GM21526 (cell line): ENCODE results near the gene MUC7.
A peak's percentile ranks its signal among the peaks of the same experiment; 100 is the strongest.
"Not testable (repeated sequence)": the region's sequence is repeated elsewhere in the genome, so short reads cannot be mapped to it uniquely, and the experiment has no call there.

Experiments used
- ATAC-seq: cut with Tn5 transposase; IDR thresholded peaks from one replicate; pipeline ENCODE4 v1.9.1; 2021; ENCODE audit warnings: moderate library complexity; ENCODE audit not compliant: unreplicated experiment, low FRiP score

Gene MUC7

DNA sequence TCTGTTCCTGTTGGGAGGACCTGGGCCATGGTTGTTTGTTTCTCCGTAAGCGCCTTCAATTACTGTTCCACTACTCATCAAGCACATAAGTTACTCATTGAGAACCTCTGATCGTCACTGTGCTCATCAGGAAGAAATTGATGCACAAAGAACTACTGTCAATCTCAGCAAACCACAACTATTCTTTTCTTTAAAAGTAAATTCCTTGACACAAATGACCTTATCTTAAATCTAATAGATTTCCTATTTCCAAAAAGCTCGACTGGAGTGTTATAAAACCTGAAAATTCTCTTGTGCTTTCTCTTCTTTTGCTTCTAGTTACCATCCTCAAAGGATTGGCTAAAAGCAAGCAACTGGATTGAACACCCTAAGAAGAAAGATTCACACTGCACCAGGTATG, at the start of gene MUC7:
Gene MUC7, plus strand, starts transcription at position 301 of the 400 bp plus-strand sequence. CDS start 1,825 bp downstream, outside the sequence.
- ATAC-seq = no peak

DNA sequence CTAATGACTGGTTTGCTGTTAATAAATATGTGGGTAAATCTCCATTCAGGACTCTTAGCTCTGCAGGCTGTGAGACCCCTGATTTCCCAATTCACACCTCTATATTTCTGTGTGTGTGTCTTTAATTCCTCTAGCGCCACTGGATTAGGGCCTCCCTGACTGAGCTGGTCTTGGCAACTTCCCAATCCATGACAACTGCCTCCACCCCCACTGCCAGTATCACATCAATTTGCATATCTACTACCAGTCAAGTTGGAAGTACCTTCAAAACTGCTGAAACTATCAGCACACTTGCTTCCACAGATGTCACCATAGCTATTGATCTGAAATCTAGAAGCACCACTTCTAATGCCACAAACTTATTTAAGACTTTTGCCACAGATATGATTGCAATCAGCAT, 46.7 kb upstream of the MUC7 start:
- ATAC-seq = no peak

DNA sequence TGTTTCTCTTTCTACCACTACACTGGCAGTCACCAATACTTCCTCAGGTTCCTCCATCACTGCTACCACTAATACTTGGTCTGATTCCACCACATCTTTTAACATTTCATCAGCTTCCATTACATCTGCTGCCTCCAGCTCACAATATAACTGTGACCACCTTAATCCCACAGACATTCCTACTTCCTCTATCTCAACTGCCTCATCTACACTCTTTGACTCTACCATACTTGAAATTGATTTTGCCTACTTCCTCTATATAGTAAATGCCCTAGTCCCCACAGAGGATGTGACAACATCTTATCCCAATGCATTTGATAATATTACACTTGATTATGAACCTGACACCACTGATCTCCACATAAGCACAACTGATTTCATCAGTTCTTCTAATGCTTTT, 45.2 kb upstream of the MUC7 start:
- no peak for ATAC-seq

DNA sequence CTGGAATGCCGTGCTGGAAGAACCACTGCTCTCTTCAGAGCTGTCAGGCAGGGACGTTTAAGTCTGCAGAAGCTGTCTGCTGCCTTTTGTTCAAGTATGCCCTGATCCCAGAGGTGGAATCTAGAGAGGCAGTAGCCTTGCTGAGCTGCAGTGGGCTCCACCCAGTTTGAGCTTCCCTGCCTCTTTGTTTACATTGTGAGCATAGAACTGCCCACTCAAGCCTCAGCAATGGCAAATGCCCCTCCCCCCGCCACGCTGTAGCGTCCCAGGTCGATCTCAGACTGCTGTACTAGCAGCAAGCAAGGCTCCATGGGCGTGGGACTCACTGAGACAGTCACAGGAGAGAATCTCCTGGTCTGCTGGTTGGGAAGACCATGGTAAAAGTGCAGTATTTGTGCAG, 34.8 kb upstream of the MUC7 start:
- no peak for ATAC-seq

DNA sequence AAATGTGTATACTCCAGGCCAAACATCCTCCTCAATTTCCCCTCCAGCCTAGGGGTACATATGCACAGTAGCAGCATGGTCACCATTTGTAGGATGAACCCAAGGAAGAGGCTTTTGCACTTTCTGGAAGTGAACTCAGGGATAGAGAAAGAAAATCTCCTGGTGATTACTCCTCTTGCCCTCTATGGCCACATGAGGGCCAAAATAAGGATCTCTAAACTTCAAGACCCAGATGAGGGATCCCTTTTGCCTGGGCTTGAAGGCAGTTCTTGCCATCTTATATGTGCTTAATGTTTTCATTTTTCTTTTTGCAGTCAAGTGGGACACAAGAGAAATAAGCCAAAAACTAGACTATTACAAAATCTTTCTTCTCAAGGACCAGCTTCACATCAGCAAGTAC, 29.5 kb upstream of the MUC7 start:
- ATAC-seq = no peak

DNA sequence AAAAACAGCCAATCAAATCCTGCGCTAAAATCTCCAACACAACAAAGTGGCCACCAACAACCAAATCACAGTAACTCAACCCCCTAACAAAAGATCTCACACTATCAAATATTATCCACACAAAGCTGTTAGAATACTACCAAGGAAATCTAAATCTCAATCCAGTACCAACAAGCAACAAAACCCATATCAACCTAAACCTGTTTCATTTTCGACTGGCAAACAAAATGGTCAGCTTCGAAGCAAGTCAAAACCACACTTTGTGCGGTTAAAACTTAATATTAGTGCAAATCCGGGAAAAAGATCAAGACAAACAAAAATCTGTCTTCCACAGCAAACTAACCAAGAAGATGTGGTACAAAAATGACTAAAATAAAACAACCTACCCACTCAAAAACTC, 28.7 kb upstream of the MUC7 start:
- ATAC-seq = no peak

DNA sequence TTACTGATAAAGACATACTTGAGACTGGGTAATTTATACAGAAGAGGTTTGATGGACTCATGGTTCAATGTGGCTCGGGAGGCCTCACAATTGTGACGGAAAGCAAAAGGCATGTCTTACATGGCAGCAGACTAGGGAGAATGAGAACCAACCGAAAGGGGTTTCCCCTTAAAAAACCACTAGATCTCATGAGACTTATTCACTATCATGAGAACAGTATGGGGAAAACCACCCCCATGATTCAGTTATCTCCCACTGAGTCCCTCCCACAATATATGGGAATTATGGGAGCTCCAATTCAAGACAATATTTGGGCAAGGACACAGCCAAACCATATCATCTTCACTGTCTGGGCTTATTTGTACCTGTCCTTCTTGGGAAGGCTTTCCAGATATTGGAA, 22.8 kb upstream of the MUC7 start:
- no peak for ATAC-seq

DNA sequence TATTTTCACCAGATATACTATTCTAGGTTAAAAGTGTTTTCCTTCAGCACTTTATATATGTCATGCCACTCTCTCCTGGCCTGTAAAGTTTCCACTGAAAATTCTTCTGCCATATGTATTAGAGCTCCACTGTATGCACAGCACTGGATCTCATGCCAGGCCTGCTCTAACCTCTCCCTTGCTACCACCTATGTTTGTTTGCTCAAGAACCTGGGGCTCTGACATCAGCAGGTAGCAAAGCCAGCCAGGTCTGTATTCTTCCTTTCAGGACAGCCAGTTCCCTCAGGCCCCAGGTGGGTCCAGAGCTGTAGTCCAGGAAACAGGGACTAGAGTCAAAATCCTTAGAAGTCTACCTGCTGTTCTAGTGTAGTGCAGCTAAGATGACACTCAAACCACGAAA, 19.1 kb upstream of the MUC7 start:
- no peak for ATAC-seq

DNA sequence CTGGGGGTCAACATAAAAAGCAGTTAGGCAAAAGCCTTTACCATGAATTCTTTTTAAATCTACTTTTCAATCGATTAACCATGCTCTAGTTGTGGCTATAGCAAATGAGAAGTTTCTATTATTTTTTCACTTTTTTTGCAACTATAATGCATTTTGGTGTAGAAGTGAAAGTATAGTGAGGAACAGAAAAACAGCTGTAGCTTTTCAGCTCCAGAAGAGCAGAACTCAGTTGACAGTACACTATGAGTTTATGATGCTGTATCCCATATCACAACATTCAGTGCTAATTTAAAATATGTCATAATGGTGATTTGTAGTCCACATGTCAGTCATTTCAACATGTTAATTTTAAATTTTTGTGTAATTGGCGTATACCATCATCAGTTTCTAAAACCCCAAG, 8.7 kb upstream of the MUC7 start:
- no peak for ATAC-seq

DNA sequence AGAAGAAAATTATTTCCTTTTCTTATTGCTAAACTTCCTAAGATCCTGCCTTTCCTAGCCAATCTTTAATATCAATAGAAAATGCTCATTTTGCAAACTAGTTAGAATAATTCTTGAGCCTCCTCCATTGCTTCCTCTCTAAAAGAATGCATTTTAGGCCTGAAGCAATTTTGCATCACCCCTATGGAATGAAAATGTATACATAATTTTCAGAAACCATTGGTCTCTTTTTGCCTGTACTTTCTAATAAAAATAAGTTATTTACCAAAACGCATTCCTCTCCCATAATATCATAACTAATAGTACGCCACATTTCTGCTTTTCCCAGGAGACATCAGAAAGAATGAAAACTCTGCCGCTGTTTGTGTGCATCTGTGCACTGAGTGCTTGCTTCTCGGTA, 1.7 kb downstream of the MUC7 start:
- no peak for ATAC-seq

DNA sequence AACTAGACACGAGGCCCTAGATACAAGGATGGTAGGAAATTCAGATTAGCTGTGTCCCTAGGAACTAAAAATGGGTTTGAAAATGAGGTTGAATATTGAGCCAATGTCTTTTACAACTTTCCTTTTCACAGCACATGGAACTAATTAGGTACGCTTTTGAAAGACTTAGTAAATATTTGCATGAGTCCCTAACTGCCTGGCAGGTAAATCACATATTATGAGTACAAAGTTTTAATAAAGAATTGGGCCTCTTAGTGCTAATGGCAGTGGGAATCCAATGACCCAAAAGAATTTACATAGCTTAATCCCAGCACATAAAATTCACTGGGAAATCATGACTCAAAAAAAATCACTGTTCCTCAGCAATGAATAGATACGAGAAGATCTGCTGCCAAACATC, 16.8 kb downstream of the MUC7 start:
- no peak for ATAC-seq

DNA sequence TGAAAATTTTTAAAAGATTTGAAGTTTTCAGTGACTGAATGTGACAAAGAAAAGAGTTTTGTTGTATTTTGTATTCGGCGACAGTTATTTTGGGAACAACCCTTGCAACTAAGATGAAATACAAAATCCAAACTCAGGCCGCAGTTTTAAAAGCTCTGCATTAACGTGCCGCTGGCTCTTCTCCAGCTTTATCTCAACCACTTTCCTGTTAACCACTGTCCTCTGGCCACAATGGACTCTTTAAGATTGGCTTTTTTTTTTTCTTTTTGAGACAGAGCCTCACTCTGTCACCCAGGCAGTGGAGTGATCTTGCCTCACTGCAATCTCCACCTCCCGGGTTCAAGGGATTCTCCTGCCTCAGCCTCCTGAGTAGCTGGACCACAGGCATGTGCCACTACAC, 24.2 kb downstream of the MUC7 start:
- ATAC-seq = no peak

DNA sequence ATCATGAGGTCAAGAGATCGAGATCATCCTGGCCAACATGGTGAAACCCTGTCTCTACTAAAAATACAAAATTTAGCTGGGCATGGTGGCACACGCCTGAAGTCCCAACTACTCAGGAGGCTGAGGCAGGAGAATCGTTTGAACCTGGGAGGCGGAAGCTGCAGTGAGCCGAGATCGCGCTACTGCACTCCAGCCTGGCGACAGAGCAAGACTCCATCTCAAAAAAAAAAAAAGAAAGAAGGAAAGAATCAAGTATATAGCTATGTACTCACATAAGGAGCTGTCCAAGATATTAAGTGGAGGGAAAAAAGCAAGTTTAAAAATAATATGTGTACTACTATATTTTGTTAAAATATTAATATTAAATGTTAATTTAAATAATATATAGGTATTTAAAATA, 29.8 kb downstream of the MUC7 start:
- not testable (repeated sequence) for ATAC-seq

DNA sequence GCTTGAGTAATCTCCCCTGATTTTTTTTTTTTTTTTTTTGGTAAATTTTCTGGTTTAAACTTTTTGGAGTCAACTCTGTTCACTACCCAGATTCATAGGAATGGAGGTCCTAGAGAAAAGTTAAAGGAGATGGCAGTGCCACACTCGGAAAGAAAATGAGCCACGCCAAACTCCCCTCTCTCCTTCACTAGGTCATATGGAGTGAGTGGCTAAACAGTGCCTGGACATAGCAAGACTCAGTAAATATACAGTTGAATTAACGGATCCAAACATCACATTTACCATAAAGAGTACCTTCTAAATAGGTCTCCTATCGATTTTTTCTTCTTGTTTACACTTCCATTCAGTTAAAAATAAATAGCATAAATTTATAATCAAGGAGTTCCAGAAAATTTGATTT, 32.7 kb downstream of the MUC7 start:
- ATAC-seq = no peak

DNA sequence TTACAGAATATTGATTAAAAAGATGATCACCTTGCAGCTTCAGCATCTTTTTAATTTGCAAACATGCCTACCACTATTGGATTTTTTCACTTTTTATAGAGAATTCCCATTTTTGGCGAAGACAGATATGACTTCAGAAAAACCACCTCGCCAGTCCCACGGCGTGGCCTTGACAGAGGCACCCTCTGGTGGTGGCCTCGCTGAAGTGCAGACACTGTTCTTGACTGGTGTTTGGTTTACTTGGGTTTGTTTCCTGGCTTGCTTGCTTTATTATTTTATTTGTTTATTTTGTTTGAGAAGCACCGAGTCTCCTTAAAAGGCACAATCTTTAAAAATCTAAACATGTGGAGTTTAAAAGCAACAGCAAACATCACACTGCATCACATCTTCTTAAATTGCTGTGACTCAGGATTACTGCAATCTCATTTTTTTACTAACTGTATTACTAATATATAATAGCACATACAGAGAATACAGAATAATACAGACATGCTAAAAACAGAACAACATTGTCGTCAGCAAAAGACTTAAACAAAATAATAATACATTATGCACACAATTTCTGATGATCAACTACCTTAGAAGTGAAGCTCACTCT, 33.3 kb downstream of the MUC7 start:
- ATAC-seq = peak; percentile 97

DNA sequence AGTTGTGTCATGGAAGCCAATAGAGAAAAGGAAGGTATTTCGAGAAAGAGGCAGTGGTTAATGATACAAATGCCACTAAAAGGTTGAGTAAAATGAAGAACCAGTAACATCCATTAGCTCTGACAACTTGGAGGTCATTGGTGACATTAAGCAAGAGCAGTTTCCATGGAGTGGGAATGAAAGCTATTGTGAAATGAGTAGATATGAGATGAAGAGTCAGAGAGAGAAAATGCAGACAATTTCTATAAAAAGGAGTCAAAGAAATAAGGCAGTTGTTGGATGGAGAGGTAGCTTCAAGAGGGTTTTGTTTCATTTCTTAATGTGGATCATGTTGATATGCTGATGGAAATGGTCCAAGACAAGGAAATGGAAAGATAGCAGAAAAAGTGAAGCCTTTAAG, 36.8 kb downstream of the MUC7 start:
- no peak for ATAC-seq

DNA sequence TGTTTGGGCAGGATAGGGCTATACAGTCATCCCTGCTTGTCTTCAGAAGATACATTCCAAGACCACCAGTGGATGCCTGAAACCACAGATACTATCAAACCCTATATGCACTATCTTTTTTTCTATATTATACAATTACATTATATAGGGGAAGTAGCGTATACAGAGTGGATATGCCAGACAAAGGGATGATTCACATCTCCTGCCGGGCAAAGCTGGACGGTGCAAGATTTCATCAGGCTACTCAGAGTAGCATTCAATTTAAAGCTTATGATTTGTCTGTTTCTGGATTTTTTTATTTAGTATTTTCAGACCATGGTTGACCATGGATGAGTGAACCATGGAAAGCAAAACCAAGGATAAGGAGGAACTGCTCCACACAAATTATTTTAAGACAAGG, 39.4 kb downstream of the MUC7 start:
- ATAC-seq = no peak

DNA sequence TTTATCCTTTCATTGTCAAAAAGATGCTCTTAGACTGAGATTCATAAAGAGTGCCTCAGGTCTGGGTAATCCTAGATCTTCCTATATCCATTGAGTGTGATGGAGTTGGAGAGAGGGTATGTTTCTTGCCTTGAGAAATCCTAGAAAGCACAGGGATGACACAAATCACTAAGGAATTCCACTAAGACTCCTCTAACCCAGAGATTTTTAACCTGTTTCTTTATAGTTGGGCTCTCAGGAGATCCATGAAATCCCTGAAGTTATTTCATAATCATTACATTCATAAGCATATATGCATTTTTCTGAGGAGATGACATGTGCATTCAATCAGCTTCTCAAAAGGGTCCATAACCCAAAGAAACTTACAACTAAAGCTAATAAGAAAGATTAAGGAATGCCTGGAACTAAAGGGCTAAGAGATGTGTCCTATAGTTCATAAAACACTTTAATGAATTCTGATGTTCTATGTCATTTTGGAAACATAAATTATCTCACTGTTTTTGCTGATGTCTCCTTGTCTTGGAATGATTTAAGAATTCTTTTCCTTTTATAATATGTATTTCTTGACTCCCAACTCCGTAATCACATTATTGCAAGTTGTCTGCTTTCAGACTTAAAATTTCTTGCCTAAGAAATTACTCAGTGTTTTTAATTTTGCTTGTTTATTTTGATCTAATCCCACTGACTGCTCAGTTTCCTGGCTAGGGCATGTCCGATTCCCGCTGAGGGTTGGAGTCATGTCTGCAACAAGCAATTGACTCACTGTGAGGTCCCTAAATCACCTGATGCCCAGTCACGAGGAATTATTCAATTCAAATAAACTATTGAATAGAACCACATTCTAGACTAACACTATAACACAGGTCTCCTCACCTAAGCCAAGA, 43.6 kb downstream of the MUC7 start:
- no peak for ATAC-seq

DNA sequence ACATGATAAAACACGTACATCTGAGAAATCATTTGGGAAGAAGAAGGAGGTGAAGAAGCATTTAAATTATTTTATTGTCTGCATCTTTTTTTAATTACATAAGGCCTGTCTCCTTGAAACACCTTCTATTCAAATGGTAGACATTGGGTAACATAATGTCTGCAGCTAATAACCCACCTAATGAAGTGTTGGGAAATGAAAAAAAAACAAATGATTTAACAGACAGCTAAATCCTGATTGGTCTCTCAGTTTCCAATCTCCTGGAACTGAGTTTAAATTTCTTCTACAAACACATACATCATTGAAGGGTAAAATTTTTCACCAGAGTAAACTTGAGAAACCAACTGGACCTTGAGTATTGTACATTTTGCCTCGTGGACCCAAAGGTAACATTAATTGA, 46.3 kb downstream of the MUC7 start, which contains the start of gene AMTN:
Gene AMTN, plus strand, starts transcription at position 301 of the 400 bp plus-strand sequence. CDS start 209 bp downstream, outside the sequence.
- ATAC-seq = no peak

DNA sequence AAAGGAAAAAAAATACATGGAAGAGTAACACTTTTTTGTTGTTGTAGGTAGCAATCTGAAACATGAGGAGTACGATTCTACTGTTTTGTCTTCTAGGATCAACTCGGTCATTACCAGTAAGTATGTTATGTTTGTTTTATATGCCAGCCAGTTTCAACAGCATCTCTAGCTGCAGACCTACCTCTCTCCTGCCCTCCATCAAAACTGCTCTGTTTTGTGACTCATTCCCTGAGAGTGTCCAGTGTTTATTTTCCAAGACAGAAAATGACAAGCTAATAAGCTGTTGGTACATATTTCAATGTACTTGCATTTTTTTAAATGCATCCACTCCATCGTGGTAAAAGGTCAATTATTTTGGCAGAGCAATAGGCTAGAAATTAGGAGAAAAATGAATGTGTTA, 46.7 kb downstream of the MUC7 start:
- ATAC-seq = no peak

DNA sequence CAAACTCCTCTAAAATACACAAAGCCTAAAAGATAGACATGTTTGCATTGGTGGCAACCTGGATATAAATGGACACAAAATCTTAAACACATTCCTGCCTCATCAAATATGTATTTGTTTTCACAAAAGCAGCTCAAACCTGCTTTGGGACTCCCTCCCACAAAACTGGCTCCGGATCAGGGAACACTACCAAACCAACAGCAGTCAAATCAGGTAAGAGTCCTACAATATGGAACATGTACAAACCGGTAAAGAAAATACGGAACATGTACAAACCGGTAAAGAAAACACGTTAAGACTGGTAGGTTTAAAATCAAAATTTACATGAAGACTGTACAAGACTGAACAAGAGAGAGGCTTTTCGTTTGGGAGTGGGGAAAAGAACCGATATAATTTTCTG, 50.6 kb downstream of the MUC7 start:
- no peak for ATAC-seq

DNA sequence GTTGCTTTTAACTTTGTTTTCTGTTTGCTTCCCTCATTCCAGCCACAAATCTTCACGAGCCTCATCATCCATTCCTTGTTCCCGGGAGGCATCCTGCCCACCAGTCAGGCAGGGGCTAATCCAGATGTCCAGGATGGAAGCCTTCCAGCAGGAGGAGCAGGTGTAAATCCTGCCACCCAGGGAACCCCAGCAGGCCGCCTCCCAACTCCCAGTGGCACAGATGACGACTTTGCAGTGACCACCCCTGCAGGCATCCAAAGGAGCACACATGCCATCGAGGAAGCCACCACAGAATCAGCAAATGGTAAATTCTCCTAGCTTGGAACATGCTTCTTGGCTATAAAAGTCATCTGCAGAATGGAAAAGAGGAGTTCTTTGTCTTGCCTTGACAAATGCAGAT, 59.0 kb downstream of the MUC7 start:
- ATAC-seq = no peak
